Cortex of kidney (tissue), 1 donor: ENCODE data around the gene MYOF.
"Not testable (repeated sequence)": the region's sequence is repeated elsewhere in the genome, so short reads cannot be mapped to it uniquely, and the experiment has no call there.

Experiments used
- DNase-seq: peaks from one replicate; lab custom pipeline; 2025; lab: John Stamatoyannopoulos, UW

The MYOF gene

GRCh38 chr10:93390306-93391090 lies 91.6 kb downstream of the MYOF start:
- DNase-seq, result no peak

GRCh38 chr10:93386631-93387369 lies 95.3 kb downstream of the MYOF start:
- no peak for DNase-seq

DNA sequence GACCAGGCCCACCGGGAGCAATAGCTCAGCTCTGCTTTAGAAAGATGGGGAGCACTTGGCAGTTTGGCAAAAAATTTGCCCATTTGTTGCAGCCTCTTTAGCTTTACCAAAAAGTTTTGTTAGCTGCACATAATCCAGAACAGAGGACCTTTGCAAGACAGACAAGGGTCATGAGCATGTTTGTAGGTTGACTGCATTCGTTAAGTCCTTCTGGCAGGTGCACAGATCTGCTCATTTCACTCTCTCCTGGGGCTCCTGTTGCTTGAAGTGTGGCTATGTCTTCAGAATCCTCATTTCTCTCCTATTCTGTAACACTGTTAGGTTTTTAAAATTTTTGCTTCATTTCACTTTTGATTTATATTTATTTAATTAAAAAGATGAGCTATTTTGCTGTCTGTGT lies 96.8 kb downstream of the MYOF start:
- DNase-seq, result no peak

- no peak for DNase-seq
These were observed 98.1 kb downstream of the MYOF start for GRCh38 chr10:93384006-93384405.

GRCh38 chr10:93383562-93383981 lies 98.6 kb downstream of the MYOF start:
- DNase-seq, result no peak

DNA sequence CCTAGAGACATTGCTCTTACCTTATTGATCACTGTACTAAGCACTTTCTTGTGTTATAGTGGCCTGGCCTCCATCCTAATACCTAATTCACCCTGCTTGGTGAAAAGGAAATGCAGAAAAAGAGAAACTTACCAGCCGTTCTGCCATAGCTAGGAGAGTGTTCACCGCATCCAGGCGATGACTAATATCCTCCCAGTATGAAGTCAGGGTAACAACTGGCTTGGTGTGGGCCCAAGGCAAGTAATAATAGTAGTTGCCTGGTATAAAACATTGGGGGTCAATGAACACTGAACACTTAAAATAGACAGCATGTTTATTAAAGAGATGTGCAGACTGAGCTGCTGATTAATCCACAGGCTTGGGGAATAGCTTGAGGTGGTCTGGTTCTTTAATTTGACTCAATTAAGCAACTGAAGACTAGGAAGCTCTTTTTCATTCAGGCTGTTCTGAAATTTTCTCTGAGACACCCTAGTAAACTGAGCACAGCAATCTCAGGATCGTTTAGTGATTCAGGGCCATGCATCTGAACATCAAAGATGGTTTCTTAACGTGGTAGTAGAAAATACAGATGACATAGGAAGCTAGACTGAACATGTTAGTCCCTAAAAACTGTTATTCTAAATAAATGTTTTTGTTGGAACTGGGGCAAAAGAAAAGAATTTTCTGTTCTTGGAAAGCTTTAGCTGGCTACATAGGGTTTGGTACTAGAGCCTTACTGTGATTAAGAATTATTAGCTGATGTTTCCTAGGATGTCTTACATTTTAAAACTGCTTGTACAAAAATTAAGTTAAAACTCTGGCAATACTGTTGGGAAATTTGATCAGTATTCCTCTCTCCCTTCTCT lies 102.2 kb downstream of the MYOF start:
- DNase-seq, result no peak

- no peak for DNase-seq
These were observed 103.0 kb downstream of the MYOF start for GRCh38 chr10:93378997-93379730.

DNA sequence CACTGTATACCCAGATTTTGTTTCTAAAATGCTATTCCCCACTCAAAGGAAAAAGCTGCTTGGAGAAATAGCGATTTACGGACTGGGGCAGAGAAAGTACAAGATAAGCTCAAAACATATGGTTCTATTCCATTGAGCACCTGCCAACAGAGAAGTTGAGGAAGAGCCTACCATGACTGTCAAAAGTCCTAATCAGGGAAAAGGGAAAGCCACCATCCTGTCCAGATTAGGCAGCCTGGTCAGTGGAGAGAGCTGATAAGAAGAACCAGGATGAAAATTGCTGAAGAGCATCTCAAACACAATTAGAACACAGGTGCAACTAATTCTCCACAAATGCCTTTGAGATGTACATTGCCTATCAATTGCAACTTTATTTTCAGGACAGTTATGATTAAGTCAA lies 104.1 kb downstream of the MYOF start:
- no peak for DNase-seq

GRCh38 chr10:93376372-93377293 lies 105.5 kb downstream of the MYOF start:
- no peak for DNase-seq

DNA sequence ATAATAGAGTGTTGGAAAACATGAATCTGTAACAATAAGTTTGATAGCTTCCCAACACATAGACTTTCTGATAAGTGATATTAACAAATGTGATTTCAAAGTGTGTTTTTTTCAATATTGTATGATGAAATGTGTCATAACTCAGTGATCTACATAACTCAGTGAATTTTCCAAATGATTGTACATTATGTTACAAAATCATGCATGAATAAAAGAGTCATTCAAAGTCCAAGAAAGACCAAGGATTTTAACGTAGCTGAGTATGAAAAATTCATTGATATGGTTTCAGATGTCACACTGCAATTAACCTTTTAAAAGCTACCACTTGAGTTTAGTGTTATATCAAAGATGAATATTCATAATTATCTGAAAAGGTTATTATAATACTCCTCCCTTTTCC lies 111.2 kb downstream of the MYOF start:
- DNase-seq, result no peak

DNA sequence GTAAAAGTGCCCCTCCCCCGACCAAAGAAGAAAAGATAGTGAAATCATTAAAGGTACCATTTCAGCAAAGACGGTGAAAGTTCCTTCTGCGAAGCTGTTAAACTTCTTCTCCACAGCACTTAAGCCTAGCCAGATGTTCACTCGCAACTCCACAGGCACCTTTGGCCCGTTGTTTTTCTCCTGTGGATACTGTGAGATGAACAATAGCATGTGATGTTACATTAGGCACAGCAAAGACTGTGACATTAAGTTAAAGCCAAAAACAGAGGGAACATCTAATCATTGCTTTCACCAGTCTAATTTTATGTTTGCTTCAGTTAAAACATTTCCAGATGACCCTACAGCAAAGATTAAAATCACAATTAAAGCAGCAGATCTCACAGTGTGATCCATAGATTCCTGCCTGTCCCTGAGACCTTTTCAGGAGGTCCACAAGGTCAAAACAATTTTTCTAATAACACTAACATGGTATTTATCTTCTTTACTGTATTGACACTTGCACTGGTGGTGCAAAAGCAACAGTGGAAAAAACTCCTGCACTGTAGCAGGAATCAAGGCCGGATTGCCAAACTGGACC lies 112.5 kb downstream of the MYOF start:
- DNase-seq, result no peak

DNA sequence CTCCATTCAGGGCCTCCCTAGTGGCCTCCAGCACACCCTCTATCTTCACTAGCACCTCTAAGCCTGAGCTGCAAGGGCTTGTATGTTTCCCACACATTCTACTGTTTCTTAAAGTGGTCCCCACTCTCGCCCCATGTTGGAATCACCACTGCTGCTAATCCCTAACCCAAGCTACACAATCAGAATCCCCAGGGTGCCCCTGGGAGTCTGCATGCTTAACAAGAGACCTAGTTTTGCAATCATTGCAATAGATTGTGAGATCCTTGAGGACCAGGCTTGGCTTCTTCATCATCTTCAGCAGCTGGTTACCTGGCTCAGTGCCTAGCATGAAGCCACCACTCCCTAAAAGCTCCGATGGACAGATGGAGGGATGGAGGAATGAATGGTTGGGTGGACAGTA lies 113.9 kb downstream of the MYOF start:
- no peak for DNase-seq

GRCh38 chr10:93367664-93368063 lies 114.5 kb downstream of the MYOF start:
- no peak for DNase-seq

- DNase-seq, result no peak
These were observed 117.2 kb downstream of the MYOF start for GRCh38 chr10:93364966-93365365.

DNA sequence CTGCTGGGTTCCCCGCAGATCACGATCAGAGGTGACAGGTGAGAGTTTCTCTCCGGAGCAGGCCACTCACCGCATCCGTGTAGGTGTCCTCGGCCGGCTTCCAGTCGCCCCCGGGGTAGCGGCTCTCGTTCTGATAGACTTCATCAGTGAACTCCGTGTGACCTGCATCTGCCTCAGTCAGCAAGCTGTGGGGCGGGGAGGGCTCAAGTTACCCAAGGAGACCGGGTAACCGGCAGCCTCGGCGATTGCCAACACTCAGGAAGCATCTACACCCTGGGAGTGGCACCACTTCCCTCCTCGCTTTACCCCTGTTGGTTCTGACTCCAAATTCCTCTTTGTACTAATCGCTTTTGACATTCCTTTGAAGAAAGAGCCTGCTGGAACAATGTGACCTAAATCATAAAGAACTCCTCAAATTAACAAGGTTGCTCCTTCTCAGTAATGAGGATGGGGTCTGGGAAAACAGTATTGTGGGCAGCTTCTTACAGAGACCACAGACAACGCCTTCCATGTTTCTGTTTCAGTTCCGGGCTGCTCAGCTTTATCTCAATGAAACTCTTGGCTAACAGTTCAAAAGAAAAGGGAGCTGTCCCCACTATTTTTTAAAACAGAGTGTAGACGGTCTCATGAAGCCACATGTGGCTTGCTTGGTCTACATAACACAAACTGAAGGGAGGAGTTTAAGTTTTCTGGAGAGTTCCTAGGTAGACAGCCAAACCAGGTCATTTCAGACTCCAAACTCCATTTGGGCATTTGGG lies 118.1 kb downstream of the MYOF start:
- no peak for DNase-seq

DNA sequence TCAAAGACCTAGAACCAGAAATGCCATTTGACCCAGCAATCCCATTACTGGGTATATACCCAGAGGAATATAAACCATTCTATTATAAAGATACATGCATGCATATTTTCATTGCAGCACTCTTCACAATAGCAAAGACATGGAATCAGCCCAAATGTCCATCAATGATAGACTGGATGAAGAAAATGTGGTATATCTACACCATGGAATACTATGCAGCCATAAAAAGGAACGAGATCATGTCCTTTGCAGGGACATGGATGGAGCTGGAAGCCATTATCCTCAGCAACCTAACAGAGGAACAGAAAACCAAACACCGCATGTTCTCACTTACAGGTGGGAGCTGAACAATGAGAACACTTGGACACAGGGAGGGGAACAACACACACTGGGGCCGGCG lies 123.7 kb downstream of the MYOF start:
- not testable (repeated sequence) for DNase-seq

DNA sequence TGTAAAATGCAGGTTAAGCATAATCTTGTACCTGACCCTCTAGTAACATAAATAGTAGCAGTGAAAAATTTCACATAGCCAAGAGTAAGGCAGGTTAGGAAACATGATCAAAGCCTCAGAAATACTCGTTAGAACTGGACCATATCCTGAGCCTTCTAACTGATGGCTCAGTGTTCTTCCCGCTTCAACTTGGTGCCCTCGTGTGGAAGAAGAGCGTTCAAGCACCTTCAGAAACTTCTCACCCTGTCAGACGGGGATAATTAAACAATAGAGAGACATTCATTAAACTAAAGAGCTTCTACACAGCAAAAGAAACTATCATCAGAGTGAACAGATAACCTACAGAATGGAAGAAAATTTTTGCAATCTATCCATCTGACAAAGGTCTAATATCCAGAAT lies 124.5 kb downstream of the MYOF start:
- no peak for DNase-seq

- no peak for DNase-seq
These were observed 125.6 kb downstream of the MYOF start for GRCh38 chr10:93356516-93356915.

- DNase-seq, result no peak
These were observed 129.3 kb downstream of the MYOF start for GRCh38 chr10:93352638-93353383.
